Activated CD8-positive, alpha-beta memory T cell treated with anti-CD3 and anti-CD28 coated beads, Interleukin-2, amount 10 ng/mL, durations not matched to agents 7 days and 5 days (primary cell): ENCODE data around the gene CEPT1. TPM values are rescaled to one million over a fixed set of nuclear protein-coding genes. Genes with fewer than 3 reads are reported as not detected.

ENCODE experiments used
- ATAC-seq: fragments of 150-1000 bp; cut with Tn5 transposase; one replicate; pipeline ENCODE4 v1.10.0; 2021; ENCODE audit warnings: moderate library complexity
- CTCF ChIA-PET: fragments of 350-600 bp; sonication (Branson Sonifier 250); formaldehyde crosslinking; loops from one replicate; lab custom pipeline; 2021; ENCODE audit warnings: antibody characterized with exemption; lab: Charles Lee
- DNase-seq: peaks from one replicate; pipeline ENCODE4 v3.0.0-alpha.2; 2020
- H3K27ac Mint-ChIP-seq: one replicate; pipeline ENCODE4 v1.8.0; 2021; ENCODE audit warnings: mild to moderate bottlenecking, mixed read lengths
- H3K27me3 Mint-ChIP-seq: one replicate; pipeline ENCODE4 v1.8.0; 2021; ENCODE audit warnings: mixed read lengths
- H3K36me3 Mint-ChIP-seq: one replicate; pipeline ENCODE4 v1.8.0; 2021; ENCODE audit warnings: mild to moderate bottlenecking, mixed read lengths
- H3K4me1 Mint-ChIP-seq: one replicate; pipeline ENCODE4 v1.8.0; 2021; ENCODE audit warnings: mixed read lengths
- H3K4me3 Mint-ChIP-seq: one replicate; pipeline ENCODE4 v1.8.0; 2021; ENCODE audit warnings: mild to moderate bottlenecking, moderate library complexity, mixed read lengths
- H3K9me3 Mint-ChIP-seq: one replicate; pipeline ENCODE4 v1.8.0; 2022; ENCODE audit warnings: low read depth, mixed read lengths
- total RNA-seq, 2 experiments: library from RNA; stranded (reverse); gene quantifications; one replicate each; pipeline ENCODE4 v1.2.3, GENCODE V29; 2021

Gene CEPT1
- total RNA-seq, 2 experiments from 2014 or later, result 33.4 to 36.4 TPM

- Mint-ChIP-seq H3K4me3 (no peak overlapping the region), H3K27ac (no peak overlapping the region), H3K36me3 (peaks cover 21% of the 10 kb centered on the region), H3K9me3 (no peaks in the 10 kb centered on the region), H3K27me3 (no peaks in the 10 kb centered on the region), H3K4me1 (peaks cover 4% of the 10 kb centered on the region)
- CTCF ChIA-PET, result no interaction called here
- DNase-seq (no peak), ATAC-seq (no peak)
Measured at GRCh38 chr1:111161843-111162487, 21.9 kb downstream of the CEPT1 start.

DNA sequence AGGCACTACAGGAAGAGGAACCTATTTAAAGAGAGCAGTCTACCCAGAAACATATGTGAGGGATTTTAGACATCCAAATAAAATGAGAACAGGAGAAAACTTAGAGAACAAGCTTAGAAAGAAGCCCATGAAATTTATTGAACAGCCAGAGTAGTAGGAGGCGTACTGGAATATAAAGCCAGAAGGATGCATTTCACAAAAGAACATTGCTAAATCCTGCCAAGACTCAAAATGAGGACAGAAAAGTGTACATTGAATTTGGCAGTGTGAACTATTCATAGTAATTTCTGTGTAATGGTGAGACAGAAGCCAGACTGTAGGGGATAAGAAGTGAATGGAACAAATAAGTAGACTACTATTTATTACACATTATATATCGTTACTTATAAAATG is 22.5 kb downstream of the CEPT1 start:
- peaks cover 21% of the 10 kb centered on the region for H3K36me3 Mint-ChIP-seq
- H3K27me3 Mint-ChIP-seq, result no peaks in the 10 kb centered on the region
- H3K4me3 Mint-ChIP-seq, result no peak overlapping the region
- no peak for ATAC-seq
- DNase-seq, result no peak
- no peak overlapping the region for H3K27ac Mint-ChIP-seq
- CTCF ChIA-PET, result no interaction called here
- H3K4me1 Mint-ChIP-seq, result peaks cover 4% of the 10 kb centered on the region
- H3K9me3 Mint-ChIP-seq, result no peaks in the 10 kb centered on the region

DNA sequence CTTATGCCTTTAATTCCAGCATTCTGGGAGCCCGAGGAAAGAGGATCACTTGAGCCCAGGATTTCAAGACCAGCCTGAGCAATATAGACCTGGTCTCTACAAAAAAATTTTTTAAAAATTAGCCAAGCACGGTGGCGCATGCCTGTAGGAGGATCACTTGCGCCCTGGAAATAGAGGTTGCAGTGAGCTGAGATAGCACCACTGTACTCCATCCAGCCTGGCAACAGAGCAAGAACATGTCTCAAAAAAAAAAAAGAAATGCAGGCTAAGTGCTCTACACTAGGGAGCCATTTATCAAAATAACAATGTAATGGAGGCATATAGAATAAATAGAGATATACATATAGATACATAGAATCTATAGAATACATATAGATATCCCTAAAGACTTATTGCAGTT is 23.3 kb downstream of the CEPT1 start:
- H3K9me3 Mint-ChIP-seq, result no peaks in the 10 kb centered on the region
- H3K27me3 Mint-ChIP-seq, result no peaks in the 10 kb centered on the region
- peaks cover 4% of the 10 kb centered on the region for H3K4me1 Mint-ChIP-seq
- H3K36me3 Mint-ChIP-seq, result peaks cover 25% of the 10 kb centered on the region
- no peak overlapping the region for H3K27ac Mint-ChIP-seq
- CTCF ChIA-PET, result no interaction called here
- DNase-seq (no peak), ATAC-seq (no peak)
- H3K4me3 Mint-ChIP-seq, result no peak overlapping the region

DNA sequence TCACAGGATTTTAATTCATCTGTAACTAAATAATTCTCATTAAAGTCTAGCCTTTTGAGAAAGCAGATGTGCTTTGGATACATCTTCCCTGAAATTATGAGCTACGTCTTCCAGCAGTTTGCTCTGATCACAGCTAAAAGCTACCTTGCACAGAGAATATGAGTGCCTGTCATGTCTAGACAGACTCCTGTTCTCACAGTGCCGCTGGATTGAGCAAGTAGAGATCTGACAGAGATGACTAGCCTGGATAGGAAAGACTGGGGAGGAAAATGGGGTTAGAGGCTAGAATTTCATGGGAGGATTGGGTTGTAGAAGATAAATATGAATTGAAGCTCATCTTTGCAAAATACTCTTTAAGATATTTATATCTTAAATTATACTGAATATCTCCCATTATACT is 24.1 kb downstream of the CEPT1 start:
- Mint-ChIP-seq H3K9me3 (no peaks in the 10 kb centered on the region), H3K27me3 (no peaks in the 10 kb centered on the region), H3K4me3 (no peak overlapping the region), H3K4me1 (peaks cover 4% of the 10 kb centered on the region), H3K27ac (no peak overlapping the region), H3K36me3 (peaks cover 26% of the 10 kb centered on the region)
- DNase-seq, result no peak
- CTCF ChIA-PET, result no interaction called here
- ATAC-seq, result no peak

GRCh38 chr1:111172463-111172862 is 32.4 kb downstream of the CEPT1 start:
- H3K4me3 Mint-ChIP-seq, result no peak overlapping the region
- CTCF ChIA-PET, result no interaction called here
- ATAC-seq (no peak), DNase-seq (no peak)
- H3K27ac Mint-ChIP-seq, result no peak overlapping the region
- H3K36me3 Mint-ChIP-seq, result peaks cover 45% of the 10 kb centered on the region
- H3K4me1 Mint-ChIP-seq, result peaks cover 5% of the 10 kb centered on the region
- no peaks in the 10 kb centered on the region for H3K9me3 Mint-ChIP-seq
- H3K27me3 Mint-ChIP-seq, result no peaks in the 10 kb centered on the region

- CTCF ChIA-PET, result interaction anchor here (0.6 to 1.1 kb wide), 2 partner anchors 27 to 48 kb away, joined by 3 read pairs; no protein-coding TSS in a partner anchor
- H3K4me3 Mint-ChIP-seq, result no peak overlapping the region
- no peaks in the 10 kb centered on the region for H3K27me3 Mint-ChIP-seq
- DNase-seq (no peak), ATAC-seq (no peak)
- no peak overlapping the region for H3K27ac Mint-ChIP-seq
- peaks cover 44% of the 10 kb centered on the region for H3K36me3 Mint-ChIP-seq
- no peaks in the 10 kb centered on the region for H3K9me3 Mint-ChIP-seq
- peaks cover 5% of the 10 kb centered on the region for H3K4me1 Mint-ChIP-seq
Measured at GRCh38 chr1:111174070-111174469, 34.0 kb downstream of the CEPT1 start.

GRCh38 chr1:111175349-111175748 is 35.3 kb downstream of the CEPT1 start:
- no peak for ATAC-seq
- peaks cover 54% of the 10 kb centered on the region for H3K36me3 Mint-ChIP-seq
- CTCF ChIA-PET, result no interaction called here

DNA sequence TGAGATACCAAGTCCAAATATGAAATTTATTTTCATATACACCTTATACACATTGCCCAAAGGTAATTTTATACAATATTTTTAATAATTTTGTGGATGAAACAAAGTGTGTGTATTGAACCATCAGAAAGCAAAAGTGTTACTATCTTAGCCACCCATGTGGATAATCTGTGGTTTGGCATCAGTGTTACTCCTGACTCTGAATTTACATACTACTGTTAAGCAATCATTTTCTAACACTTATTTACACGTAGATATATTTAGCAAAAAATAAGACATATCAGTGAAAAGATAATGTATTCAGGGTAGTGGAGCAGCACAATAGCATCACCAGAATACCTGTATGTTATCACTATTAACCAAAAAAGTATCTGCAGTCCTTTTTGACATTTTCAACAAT is 36.7 kb downstream of the CEPT1 start:
- Mint-ChIP-seq H3K36me3 (peaks cover 56% of the 10 kb centered on the region), H3K27ac (no peak overlapping the region), H3K9me3 (no peaks in the 10 kb centered on the region), H3K27me3 (no peaks in the 10 kb centered on the region), H3K4me1 (peaks cover 5% of the 10 kb centered on the region), H3K4me3 (no peak overlapping the region)
- DNase-seq (no peak), ATAC-seq (no peak)
- CTCF ChIA-PET, result no interaction called here

More at GRCh38 chr1:111175349-111175748, 35.3 kb downstream of the CEPT1 start:
- no peaks in the 10 kb centered on the region for H3K27me3 Mint-ChIP-seq
- H3K27ac Mint-ChIP-seq, result no peak overlapping the region
- H3K4me3 Mint-ChIP-seq, result no peak overlapping the region
- peaks cover 5% of the 10 kb centered on the region for H3K4me1 Mint-ChIP-seq
- DNase-seq, result no peak
- no peaks in the 10 kb centered on the region for H3K9me3 Mint-ChIP-seq

GRCh38 chr1:111179968-111180533 is 40.0 kb downstream of the CEPT1 start:
- Mint-ChIP-seq H3K4me1 (peaks cover 8% of the 10 kb centered on the region), H3K27me3 (no peaks in the 10 kb centered on the region), H3K27ac (no peak overlapping the region), H3K4me3 (no peak overlapping the region), H3K36me3 (peaks cover 62% of the 10 kb centered on the region), H3K9me3 (no peaks in the 10 kb centered on the region)
- ATAC-seq (no peak), DNase-seq (no peak)
- CTCF ChIA-PET, result interaction anchor here (1.3 kb wide), 1 partner anchor 16 kb away, joined by 4 read pairs; no protein-coding TSS in a partner anchor

- CTCF ChIA-PET, result interaction anchor here (0.7 to 2.3 kb wide), 4 partner anchors 16 to 227 kb away, joined by 3 to 9 read pairs (median 4); no protein-coding TSS in a partner anchor
- Mint-ChIP-seq H3K27me3 (no peaks in the 10 kb centered on the region), H3K4me3 (no peak overlapping the region), H3K27ac (no peak overlapping the region), H3K4me1 (peaks cover 17% of the 10 kb centered on the region), H3K9me3 (no peaks in the 10 kb centered on the region), H3K36me3 (peaks cover 68% of the 10 kb centered on the region)
- ATAC-seq (no peak), DNase-seq (no peak)
Measured at GRCh38 chr1:111182052-111182451, 42.0 kb downstream of the CEPT1 start.

- CTCF ChIA-PET, result interaction anchor here (1.5 to 2.3 kb wide), 3 partner anchors 15 to 217 kb away, joined by 4 to 9 read pairs (median 7); no protein-coding TSS in a partner anchor
- DNase-seq, result no peak
- Mint-ChIP-seq H3K4me1 (peaks cover 29% of the 10 kb centered on the region), H3K27me3 (no peaks in the 10 kb centered on the region), H3K4me3 (no peak overlapping the region), H3K9me3 (no peaks in the 10 kb centered on the region), H3K27ac (no peak overlapping the region), H3K36me3 (peaks cover 73% of the 10 kb centered on the region)
- no peak for ATAC-seq
Measured at GRCh38 chr1:111183308-111184069, 43.5 kb downstream of the CEPT1 start.

DNA sequence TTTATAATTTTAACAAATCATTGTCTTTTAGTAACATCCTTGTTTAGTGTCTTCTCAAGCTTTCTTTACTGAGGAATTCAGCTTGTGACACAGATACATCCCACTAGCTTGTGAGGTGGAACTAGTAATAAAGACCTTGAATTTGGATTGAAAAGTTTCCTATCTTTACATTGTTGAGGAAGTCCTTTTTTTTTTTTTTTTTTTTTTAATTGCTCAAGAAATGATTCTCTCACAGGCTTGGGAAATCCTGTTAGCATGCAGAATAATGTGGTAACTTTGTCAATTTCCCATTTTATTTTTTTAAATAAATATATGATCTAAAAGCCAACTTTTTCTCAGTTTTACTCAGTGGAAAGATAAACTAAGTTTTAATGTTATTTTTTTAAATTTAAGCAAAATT is 44.6 kb downstream of the CEPT1 start:
- Mint-ChIP-seq H3K27me3 (no peaks in the 10 kb centered on the region), H3K36me3 (peaks cover 78% of the 10 kb centered on the region), H3K9me3 (no peaks in the 10 kb centered on the region), H3K4me1 (peaks cover 40% of the 10 kb centered on the region), H3K4me3 (no peak overlapping the region), H3K27ac (no peak overlapping the region)
- CTCF ChIA-PET, result no interaction called here
- ATAC-seq (no peak), DNase-seq (no peak)

- ATAC-seq, result no peak
- Mint-ChIP-seq H3K4me1 (peaks cover 88% of the 10 kb centered on the region), H3K9me3 (no peaks in the 10 kb centered on the region), H3K4me3 (no peak overlapping the region), H3K27me3 (no peaks in the 10 kb centered on the region), H3K36me3 (peaks cover 92% of the 10 kb centered on the region), H3K27ac (peak overlapping the region; percentile 50)
- CTCF ChIA-PET, result interaction anchor here (0.6 to 15.0 kb wide), 2 partner anchors 31 to 459 kb away, joined by 4 to 392 read pairs; partner anchors contain the start of gene CHI3L2
- no peak for DNase-seq
Measured at GRCh38 chr1:111190931-111191451, 51.0 kb downstream of the CEPT1 start.
